GM12864 (cell line): Measurements from ENCODE around the gene PLAC1.

ENCODE experiments used
- DNase-seq: peaks from one replicate; pipeline ENCODE4 v3.0.0-alpha.2; 2011; ENCODE audit warnings: low read depth
- H3K4me3 ChIP-seq: 2 replicates; pipeline ENCODE4 v1.5.1; 2011; ENCODE audit warnings: mild to moderate bottlenecking, low read depth, low read length, control low read depth
- TF ChIP-seq, protein P1 (sequence below): IDR thresholded peaks from 2 replicates; pipeline ENCODE4 v1.5.1; 2011; ENCODE audit warnings: low read depth, mild to moderate bottlenecking, moderate library complexity, low read length, control low read depth, inconsistent platforms; ENCODE audit errors: missing control alignments

The PLAC1 gene, protein sequence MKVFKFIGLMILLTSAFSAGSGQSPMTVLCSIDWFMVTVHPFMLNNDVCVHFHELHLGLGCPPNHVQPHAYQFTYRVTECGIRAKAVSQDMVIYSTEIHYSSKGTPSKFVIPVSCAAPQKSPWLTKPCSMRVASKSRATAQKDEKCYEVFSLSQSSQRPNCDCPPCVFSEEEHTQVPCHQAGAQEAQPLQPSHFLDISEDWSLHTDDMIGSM

DNA sequence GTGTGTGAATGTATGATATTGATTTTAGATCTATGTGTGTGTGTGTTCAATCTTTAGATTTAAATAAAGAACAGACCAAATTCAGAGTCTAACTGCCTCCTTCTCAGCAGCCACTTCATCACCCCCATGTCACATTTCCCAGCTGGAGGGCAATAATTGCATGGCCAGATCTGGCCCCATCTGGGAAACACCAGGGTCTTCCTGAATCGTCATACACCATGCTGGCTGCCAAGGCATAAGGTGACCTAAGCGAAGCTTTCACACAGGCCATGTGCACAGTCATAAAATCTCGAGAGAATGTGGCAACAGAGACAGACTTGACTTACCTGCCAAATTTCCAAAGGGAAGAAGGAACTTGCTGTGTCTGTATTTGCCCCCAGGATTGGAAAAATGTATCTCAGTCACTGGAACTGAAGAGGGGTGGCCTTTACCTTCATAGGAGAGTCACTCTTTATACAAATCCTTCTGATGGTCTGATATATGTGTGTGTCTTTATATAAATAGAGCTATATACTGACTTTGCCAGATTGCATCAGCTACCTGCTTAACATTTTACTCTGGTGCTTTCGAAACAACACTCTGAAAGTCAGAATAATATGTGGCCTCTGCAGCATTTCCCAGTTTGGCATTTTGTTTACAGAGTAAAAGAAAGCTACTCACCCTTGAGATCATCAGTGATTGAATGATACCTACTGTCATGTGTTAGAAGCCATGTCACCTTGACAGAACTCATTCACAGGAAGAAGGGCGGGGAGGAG, at the start of gene PLAC1:
Gene PLAC1, minus strand, starts transcription at position 470 of the 758 bp plus-strand sequence. CDS start 91,789 bp downstream, outside the sequence.
- TF ChIP-seq, protein P1, sequence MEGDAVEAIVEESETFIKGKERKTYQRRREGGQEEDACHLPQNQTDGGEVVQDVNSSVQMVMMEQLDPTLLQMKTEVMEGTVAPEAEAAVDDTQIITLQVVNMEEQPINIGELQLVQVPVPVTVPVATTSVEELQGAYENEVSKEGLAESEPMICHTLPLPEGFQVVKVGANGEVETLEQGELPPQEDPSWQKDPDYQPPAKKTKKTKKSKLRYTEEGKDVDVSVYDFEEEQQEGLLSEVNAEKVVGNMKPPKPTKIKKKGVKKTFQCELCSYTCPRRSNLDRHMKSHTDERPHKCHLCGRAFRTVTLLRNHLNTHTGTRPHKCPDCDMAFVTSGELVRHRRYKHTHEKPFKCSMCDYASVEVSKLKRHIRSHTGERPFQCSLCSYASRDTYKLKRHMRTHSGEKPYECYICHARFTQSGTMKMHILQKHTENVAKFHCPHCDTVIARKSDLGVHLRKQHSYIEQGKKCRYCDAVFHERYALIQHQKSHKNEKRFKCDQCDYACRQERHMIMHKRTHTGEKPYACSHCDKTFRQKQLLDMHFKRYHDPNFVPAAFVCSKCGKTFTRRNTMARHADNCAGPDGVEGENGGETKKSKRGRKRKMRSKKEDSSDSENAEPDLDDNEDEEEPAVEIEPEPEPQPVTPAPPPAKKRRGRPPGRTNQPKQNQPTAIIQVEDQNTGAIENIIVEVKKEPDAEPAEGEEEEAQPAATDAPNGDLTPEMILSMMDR: no peak

DNA sequence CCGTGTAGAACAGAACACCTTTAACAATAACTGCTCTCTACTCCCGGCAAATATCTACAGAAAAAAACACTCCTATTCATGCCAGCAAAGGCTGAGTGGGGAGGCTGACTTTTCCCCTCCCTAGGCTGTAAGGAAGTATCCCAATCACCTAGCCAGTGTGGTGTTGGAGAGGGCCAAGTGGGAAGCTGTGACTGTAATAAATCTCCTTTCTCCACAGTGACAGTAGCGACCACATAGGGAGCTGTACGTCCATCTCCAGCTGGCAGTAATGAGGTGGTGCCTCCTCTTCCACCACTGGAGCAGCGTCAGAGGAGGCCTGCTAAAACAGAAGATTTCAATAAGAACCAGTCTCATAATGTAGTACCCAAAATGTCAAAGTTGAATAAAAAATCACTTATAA, 47.9 kb upstream of the PLAC1 start:
- H3K4me3 ChIP-seq: no peak overlapping the region
- DNase-seq: no peak
- TF ChIP-seq, protein P1: no peak

More for the DNA sequence above, at the start of gene PLAC1:
- DNase-seq: no peak
- no peak within 1 kb of the TSS for H3K4me3 ChIP-seq

DNA sequence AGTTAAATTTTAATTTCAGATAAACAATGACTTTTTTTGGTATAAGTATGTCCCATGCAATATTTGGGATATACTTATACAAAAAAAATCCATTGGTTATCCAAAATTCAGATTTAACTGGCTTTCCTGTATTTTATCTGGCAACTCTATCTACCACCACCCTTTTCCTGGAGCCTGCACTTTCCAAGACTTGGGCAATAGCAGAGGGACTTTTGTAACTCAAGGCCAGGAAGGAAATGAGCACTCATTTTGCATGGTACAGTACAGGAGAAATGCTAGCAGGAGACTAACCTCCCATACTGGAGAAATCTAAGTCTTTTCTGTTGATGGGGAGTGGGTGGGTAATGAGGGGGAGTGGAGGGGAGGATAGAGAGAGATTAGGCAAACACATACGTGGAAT, 37.7 kb upstream of the PLAC1 start:
- TF ChIP-seq, protein P1: no peak
- H3K4me3 ChIP-seq: no peak overlapping the region
- no peak for DNase-seq

DNA sequence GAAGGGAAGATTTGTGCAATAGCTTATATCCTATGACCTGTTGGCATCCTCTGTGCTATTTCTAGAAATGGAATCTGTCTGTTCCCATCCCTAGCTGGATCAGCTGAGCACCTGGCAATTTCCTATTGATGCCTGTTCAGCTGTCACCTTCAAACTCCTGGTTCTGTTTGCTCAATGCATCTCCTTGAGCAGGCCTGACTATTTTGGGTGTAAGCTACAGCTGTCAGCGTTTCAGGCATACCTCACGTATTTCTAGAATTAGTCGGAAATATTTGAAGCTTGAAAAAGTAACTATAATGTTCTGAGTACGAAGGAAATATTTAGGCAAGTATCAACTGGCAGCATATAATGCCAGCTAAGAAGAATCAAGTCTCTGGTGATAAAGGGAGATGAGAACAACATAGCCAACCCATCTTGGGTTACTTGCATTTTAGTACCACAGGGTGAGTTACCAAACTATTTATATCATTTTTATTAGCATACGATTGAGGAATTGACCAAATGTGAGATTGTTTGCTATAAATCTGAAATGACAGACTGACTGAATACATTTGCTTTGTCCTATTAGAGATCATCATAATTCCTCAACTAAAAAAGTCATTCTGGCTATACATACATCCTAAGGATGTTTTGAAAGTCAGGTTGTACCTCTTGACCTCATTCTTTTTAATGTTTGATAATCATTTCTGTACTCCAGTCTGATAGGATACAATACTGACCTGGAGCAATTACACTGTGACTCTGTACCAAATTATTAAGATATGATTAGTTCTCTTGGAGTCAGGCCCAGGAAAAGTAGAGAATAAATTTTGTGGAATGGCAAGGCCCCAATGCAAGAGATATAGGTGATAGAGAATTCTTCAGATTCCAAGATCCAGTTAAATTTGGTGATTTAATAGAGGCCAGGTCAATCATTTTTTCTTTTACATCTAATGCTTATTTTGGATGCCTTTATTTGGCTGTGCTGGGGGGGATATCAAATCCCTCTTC, 36.4 kb upstream of the PLAC1 start:
- TF ChIP-seq, protein P1: no peak
- no peak for DNase-seq
- no peak overlapping the region for H3K4me3 ChIP-seq

DNA sequence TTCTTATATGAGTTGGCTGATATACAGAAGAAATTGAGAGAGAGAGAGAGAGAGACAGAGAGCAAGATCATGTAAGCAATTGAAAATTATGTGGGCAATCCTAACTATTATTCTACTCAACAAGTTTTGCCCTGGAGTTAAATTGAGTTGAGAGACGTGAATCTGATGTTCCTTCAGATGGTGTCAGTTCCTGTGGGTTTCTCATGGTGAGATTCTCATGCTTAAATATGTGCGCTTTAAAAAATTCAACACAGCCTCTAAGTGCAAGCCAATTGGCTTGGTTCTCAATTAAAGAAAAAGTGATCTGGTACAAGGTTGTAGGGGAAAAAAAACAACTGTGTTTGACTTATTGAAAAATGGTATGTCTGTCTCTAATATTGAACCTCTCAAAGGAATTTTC, 35.4 kb upstream of the PLAC1 start:
- TF ChIP-seq, protein P1: no peak
- H3K4me3 ChIP-seq: no peak overlapping the region
- no peak for DNase-seq

DNA sequence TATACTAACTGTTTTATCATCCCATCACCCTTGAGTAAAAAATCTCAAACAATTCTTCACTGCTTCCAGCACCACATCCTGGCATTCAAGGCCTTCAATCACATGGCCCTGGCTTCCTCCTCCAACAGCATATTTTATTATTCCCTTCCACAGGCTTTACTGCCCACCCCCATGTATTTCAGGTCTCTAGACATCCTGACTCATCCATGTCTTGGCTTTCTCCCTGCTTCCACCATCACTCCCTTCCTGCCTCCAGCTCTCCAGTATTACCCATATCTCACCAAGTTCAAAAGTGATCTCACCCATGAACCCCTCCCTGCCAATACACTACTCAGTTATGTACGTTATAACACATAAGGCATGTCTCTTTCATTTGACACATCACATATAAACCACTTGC, 34.7 kb upstream of the PLAC1 start:
- H3K4me3 ChIP-seq: no peak overlapping the region
- TF ChIP-seq, protein P1: no peak
- DNase-seq: no peak
